Measurements from ENCODE around the gene MAP3K14.
"Not testable (repeated sequence)": the region's sequence is repeated elsewhere in the genome, so short reads cannot be mapped to it uniquely, and the experiment has no call there.

MAP3K14 gene

GRCh38 chr17:45253879-45254278 is 62.9 kb downstream of the MAP3K14 start:
- DNase-seq = no peak

- not testable (repeated sequence) for DNase-seq
These were observed 63.6 kb downstream of the MAP3K14 start for GRCh38 chr17:45253237-45253636.

- no peak for DNase-seq
These were observed 64.9 kb downstream of the MAP3K14 start for GRCh38 chr17:45251931-45252330.

- peak; percentile 85 for DNase-seq
These were observed 68.5 kb downstream of the MAP3K14 start for GRCh38 chr17:45248132-45248957.

GRCh38 chr17:45247429-45248131 is 69.2 kb downstream of the MAP3K14 start:
- DNase-seq = peak; percentile 98

- DNase-seq = peak; percentile 44
These were observed 69.9 kb downstream of the MAP3K14 start for GRCh38 chr17:45246861-45247428.

GRCh38 chr17:45246338-45246737 is 70.5 kb downstream of the MAP3K14 start:
- DNase-seq = no peak

GRCh38 chr17:45244725-45245656 is 71.8 kb downstream of the MAP3K14 start:
- no peak for DNase-seq

- no peak for DNase-seq
These were observed 73.1 kb downstream of the MAP3K14 start for GRCh38 chr17:45243750-45244149.

- DNase-seq = no peak
These were observed 74.8 kb downstream of the MAP3K14 start for GRCh38 chr17:45242029-45242414.

GRCh38 chr17:45241328-45242028 is 75.3 kb downstream of the MAP3K14 start:
- no peak for DNase-seq

GRCh38 chr17:45240905-45241327 is 75.9 kb downstream of the MAP3K14 start:
- no peak for DNase-seq

- DNase-seq = no peak
These were observed 78.6 kb downstream of the MAP3K14 start for GRCh38 chr17:45238155-45238774.

GRCh38 chr17:45237686-45238085 is 79.1 kb downstream of the MAP3K14 start:
- DNase-seq = no peak

GRCh38 chr17:45236282-45236606 is 80.6 kb downstream of the MAP3K14 start:
- no peak for DNase-seq

GRCh38 chr17:45235416-45236281 is 81.2 kb downstream of the MAP3K14 start:
- peak; percentile 86 for DNase-seq

- DNase-seq = peak; percentile 60
These were observed 82.0 kb downstream of the MAP3K14 start for GRCh38 chr17:45234641-45235415.

GRCh38 chr17:45233423-45233924 is 83.3 kb downstream of the MAP3K14 start:
- no peak for DNase-seq
